Lower leg skin (tissue), 4 donors: ENCODE results near the gene FHAD1. TPM values are rescaled to one million over a fixed set of nuclear protein-coding genes. Genes with fewer than 3 reads are reported as not detected.

Experiments
- DNase-seq, 2 donors: peaks; one replicate each; pipeline ENCODE4 v3.0.0-alpha.2; 2019; ENCODE audit warnings: low spot score in 2 of 2
- H3K4me3 ChIP-seq: fragments of 200-600 bp; sonication (generic); 2 replicates; pipeline ENCODE4 v1.5.1; 2017; ENCODE audit warnings: mild to moderate bottlenecking, low read depth; ENCODE audit not compliant: poor library complexity, severe bottlenecking
- POLR2A ChIP-seq, 2 donors: fragments of 450-650 bp; IDR thresholded peaks; one replicate each; pipeline ENCODE4 v1.6.1; 2016 to 2017; ENCODE audit warnings: antibody characterized with exemption in 2 of 2, mild to moderate bottlenecking in 1 of 2, moderate library complexity in 1 of 2
- WGBS, 2 donors: methylation state at CpG; one replicate each; pipeline ENCODE4 v1.1.5; 2018; 5-methylcytosine and 5-hydroxymethylcytosine counted together
- intact Hi-C: fragments of 100-400 bp; cut with DNase I; formaldehyde crosslinking; loops from one replicate; pipeline ENCODE4 v1.15.0; 2023; ENCODE audit warnings: low total_unique reads
- total RNA-seq, 4 donors: library from RNA; depleted of rRNA; stranded (reverse); fragments of >200 nt; gene quantifications; one replicate each; pipeline ENCODE4 v1.1.0, GENCODE V29; 2016
- TF ChIP-seq, protein P1 (sequence below), 3 donors: fragments of 450-650 bp; IDR thresholded peaks; one replicate each; pipeline ENCODE4 v1.5.1; 2016; ENCODE audit warnings: antibody characterized with exemption in 3 of 3, mild to moderate bottlenecking in 3 of 3, moderate library complexity in 2 of 3

The FHAD1 gene
- total RNA-seq: 1 to 10 TPM in 1 of 4 donors, under 1 TPM in 1, not detected in 2; 0.52 to 2.0 TPM

DNA sequence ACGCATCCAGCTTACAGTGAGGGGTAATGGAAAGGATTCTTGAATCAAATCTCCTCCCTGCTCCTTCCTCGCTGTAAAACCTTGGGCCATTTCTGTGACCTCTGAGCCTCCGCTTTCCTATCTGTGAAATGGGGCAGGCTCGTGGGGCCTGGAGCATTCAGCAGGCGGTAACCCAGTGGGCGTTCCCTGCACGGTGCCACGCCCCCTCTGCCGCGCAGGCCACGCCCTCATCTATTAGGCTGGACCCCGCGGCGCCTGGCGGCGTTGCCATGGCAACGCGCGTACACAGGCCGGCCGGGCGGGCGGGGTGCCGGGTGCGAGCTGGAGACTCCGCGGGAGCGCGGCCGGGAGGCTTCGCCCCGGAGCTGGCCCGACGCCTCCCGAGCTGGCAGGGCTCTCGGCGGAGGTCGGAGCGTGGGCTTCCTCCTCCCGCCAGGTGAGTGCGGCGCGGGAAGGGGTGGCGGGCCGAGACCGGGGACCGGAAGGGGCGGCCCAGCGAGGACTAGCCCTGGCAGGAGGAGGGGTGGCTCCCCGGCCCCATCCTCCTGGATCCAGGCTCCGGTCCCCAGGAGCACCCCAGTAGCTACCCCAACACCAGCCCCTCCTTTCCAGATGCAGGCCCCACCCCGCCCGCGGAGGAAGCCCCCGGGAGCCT, at the start of gene FHAD1:
Gene FHAD1, plus strand, starts transcription at position 264 of the 655 bp plus-strand sequence. CDS start 4,562 bp downstream, outside the sequence.
- 8 to 25% methylated on average over 14 to 37 of the region's 55 CpGs for WGBS, 2 donors
- H3K4me3 ChIP-seq: peak within 1 kb of the TSS; percentile 5
- TF ChIP-seq, protein P1, sequence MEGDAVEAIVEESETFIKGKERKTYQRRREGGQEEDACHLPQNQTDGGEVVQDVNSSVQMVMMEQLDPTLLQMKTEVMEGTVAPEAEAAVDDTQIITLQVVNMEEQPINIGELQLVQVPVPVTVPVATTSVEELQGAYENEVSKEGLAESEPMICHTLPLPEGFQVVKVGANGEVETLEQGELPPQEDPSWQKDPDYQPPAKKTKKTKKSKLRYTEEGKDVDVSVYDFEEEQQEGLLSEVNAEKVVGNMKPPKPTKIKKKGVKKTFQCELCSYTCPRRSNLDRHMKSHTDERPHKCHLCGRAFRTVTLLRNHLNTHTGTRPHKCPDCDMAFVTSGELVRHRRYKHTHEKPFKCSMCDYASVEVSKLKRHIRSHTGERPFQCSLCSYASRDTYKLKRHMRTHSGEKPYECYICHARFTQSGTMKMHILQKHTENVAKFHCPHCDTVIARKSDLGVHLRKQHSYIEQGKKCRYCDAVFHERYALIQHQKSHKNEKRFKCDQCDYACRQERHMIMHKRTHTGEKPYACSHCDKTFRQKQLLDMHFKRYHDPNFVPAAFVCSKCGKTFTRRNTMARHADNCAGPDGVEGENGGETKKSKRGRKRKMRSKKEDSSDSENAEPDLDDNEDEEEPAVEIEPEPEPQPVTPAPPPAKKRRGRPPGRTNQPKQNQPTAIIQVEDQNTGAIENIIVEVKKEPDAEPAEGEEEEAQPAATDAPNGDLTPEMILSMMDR (IDR thresholded peaks at IDR 0.05): no peak
- no peak for TF ChIP-seq POLR2A (IDR thresholded peaks at IDR 0.05)
- no peak for DNase-seq
- intact Hi-C loops: no loop called here

DNA sequence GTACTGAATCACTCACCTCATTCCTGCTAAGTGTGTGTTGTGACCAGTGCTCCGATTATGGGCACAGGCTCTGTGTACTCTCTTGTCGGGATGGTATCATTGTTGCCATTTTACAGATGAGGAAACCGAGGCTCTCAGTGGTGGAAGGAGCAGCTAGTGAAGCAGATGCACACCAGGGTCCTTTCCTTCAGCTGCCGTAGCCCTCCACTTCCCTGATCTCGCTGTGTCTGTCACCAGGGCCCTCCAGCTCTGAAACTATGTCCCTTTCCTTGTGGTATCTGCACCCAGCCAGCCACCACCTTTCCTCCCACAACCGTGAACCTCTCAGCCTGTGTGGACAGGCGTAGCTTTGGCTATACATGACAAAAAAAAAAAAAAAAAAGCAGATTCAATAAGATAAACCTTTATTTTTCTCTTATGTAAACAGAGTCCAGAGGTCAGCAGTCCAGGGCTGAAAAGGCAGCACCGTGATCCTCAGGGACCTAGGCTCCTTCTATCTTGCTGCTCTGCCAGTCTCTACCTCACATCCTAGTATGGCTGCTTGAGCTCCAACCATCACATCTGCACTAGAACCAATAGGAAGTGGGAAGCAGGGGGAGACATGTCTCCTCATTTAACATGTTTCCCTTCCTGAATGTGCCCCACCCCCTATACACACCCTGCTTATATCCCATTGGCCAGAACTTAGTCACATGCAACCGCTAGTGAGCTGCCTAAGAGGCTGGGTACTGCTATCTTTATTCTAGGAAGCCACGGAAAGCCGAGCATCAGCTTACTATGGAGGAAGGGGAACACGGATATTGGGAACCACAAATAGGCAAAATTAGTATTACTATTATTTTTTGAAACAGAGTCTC, 49.2 kb upstream of the FHAD1 start:
- TF ChIP-seq POLR2A (IDR thresholded peaks at IDR 0.05): no peak
- TF ChIP-seq, protein P1 (IDR thresholded peaks at IDR 0.05): no peak
- no peak for DNase-seq
- WGBS, 2 donors: 90 to 93% methylated on average over 12 of the region's 12 CpGs
- H3K4me3 ChIP-seq: no peak overlapping the region
- intact Hi-C loops: no loop called here

DNA sequence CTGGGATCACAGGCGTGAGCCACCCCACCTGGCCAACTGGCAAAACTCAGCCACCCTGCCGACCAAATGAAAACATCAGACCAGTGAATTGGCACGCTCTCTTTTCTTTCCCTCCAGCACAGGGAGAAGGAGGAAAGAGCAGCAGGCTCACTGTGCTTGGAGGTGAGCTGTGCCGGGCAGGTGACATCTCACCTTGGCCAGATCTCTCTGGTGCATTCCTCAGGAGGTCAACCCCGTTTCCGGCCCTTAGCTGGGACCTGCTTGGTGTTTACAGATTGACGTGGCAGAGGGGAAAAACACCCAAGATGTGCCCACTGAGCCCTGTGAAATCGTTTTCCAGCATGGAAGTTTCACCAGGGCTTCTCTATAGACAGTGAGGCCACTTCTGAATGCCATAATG, 48.3 kb upstream of the FHAD1 start:
- DNase-seq: no peak
- 86 to 89% methylated on average over 8 of the region's 8 CpGs for WGBS, 2 donors
- TF ChIP-seq POLR2A (IDR thresholded peaks at IDR 0.05): no peak
- TF ChIP-seq, protein P1 (IDR thresholded peaks at IDR 0.05): no peak
- intact Hi-C loops: no loop called here
- H3K4me3 ChIP-seq: no peak overlapping the region

DNA sequence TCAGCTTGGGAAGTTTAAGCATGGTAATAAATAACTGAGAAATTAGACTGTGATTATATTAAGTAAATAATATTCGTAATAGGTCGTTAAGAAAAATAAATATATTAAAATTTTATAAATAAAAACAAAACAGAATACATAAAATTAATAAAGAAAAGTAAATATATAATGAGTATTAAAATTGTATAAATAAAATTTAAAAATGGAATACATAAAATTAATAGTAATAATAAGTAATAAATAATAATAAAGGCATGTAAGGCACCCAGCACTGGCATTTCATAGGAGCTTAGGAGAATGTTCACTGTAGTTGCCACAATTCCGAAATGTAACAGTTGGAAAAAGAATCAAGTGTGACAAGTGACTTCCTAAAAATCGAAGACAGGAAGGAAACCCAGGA, 45.8 kb upstream of the FHAD1 start:
- H3K4me3 ChIP-seq: no peak overlapping the region
- intact Hi-C loops: no loop called here

DNA sequence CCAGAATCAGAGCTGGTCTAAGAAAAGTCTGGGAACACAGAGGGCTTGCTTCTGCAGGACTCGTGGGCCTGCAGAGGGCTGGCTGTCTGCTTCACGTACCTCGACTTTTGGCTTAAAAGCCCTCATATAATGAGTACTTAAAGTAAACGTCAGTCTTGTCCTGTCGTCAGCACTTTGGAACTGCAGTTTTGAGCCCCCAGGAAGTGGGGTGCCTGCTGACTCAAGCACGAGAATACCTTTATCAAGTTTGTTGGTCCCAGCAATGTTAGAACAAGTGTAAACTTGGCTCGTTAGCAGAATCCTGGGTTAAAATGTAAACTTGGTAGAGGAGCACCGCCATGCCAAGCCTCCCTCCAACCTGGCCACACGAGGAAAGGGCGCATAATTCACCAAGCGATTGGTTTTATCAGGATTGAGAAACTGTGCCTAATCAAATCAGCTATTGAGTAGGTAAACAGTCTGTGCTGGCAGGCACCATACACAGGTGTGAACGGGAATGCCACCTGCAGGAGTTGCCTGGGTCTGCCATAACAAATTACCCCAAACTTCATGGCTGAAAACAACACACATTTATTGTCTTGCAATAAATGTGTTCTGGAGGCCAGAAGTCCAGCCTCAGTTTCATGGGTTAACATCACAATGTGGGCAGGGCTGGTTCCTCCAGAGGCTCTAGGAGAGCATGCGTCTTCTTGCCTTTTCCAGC, 45.0 kb upstream of the FHAD1 start:
- DNase-seq: no peak
- intact Hi-C loops: no loop called here
- H3K4me3 ChIP-seq: no peak overlapping the region
- 82 to 87% methylated on average over 13 of the region's 13 CpGs for WGBS, 2 donors
- TF ChIP-seq, protein P1 (IDR thresholded peaks at IDR 0.05): no peak
- no peak for TF ChIP-seq POLR2A (IDR thresholded peaks at IDR 0.05)

More for the DNA sequence above, 45.8 kb upstream of the FHAD1 start:
- TF ChIP-seq, protein P1 (IDR thresholded peaks at IDR 0.05): no peak
- TF ChIP-seq POLR2A (IDR thresholded peaks at IDR 0.05): no peak
- 81 to 85% methylated on average over 4 of the region's 4 CpGs for WGBS, 2 donors
- DNase-seq: no peak
